HL-60 (cell line): ENCODE data around the gene ARHGAP30.
"Not testable (repeated sequence)": the region's sequence is repeated elsewhere in the genome, so short reads cannot be mapped to it uniquely, and the experiment has no call there.

ENCODE experiments used
- DNase-seq, 2 experiments: peaks; one replicate each; pipeline ENCODE4 v3.0.0-alpha.2; 2010 to 2020; ENCODE audit warnings: low read depth in 1 of 2, low spot score in 1 of 2
- H3K27ac ChIP-seq: fragments of 250-450 bp; sonication (Bioruptor Pico); replicated peaks from 2 replicates; pipeline ENCODE4 v1.5.1; 2020; ENCODE audit warnings: mild to moderate bottlenecking, moderate library complexity
- H3K27me3 ChIP-seq: fragments of 250-450 bp; sonication (Bioruptor Pico); 2 replicates; pipeline ENCODE4 v1.5.1; 2021; ENCODE audit warnings: mild to moderate bottlenecking, moderate library complexity; ENCODE audit not compliant: insufficient read depth, poor library complexity, severe bottlenecking
- H3K4me3 ChIP-seq: replicated peaks from 2 replicates; pipeline ENCODE4 v1.5.1; 2011; ENCODE audit warnings: mild to moderate bottlenecking, control low read depth, low read length; ENCODE audit not compliant: insufficient read depth
- CTCF ChIP-seq: IDR thresholded peaks from one replicate; pipeline ENCODE4 v1.5.1; 2011; ENCODE audit warnings: low read length, control low read depth, inconsistent platforms; ENCODE audit not compliant: insufficient read depth
- GABPA ChIP-seq: IDR thresholded peaks from 2 replicates; pipeline ENCODE4 v1.6.1; 2012; ENCODE audit warnings: low read depth
- POLR2AphosphoS5 ChIP-seq: IDR thresholded peaks from 2 replicates; pipeline ENCODE4 v1.6.1; 2012; ENCODE audit warnings: low read depth
- REST ChIP-seq: IDR thresholded peaks from 2 replicates; pipeline ENCODE4 v1.6.1; 2012; ENCODE audit warnings: low read depth; ENCODE audit not compliant: insufficient replicate concordance
- SPI1 ChIP-seq: IDR thresholded peaks from 2 replicates; pipeline ENCODE4 v1.6.1; 2012; ENCODE audit warnings: low read depth, mild to moderate bottlenecking, borderline replicate concordance

The ARHGAP30 gene

GRCh38 chr1:161019111-161019660 is 50.5 kb downstream of the ARHGAP30 start:
- H3K4me3 ChIP-seq, H3K27me3 ChIP-seq: not testable (repeated sequence)
- peak overlapping the region; percentile 49 for H3K27ac ChIP-seq
- TF ChIP-seq SPI1 = peak; percentile 94
- DNase-seq = peak in 1 of 2 experiments; percentile 46

GRCh38 chr1:161018631-161018930 is 51.1 kb downstream of the ARHGAP30 start:
- TF ChIP-seq SPI1 (no peak), GABPA (no peak), POLR2AphosphoS5 (no peak), CTCF (no peak)
- Histone ChIP-seq H3K27me3 (no peaks in the 10 kb centered on the region), H3K27ac (peak overlapping the region; percentile 49), H3K4me3 (no peak overlapping the region)
- no peak for DNase-seq

GRCh38 chr1:161017756-161018630 is 51.7 kb downstream of the ARHGAP30 start:
- TF ChIP-seq REST (no peak), POLR2AphosphoS5 (no peak), SPI1 (peak; percentile 71; the same call in 1 of the 2 replicates), CTCF (no peak), GABPA (no peak)
- Histone ChIP-seq H3K27me3 (no peaks in the 10 kb centered on the region), H3K27ac (peak overlapping the region; percentile 49), H3K4me3 (no peak overlapping the region)
- DNase-seq = peak in 1 of 2 experiments; percentile 62

- H3K27ac ChIP-seq, DNase-seq, H3K4me3 ChIP-seq, H3K27me3 ChIP-seq: not testable (repeated sequence)
These were observed 52.5 kb downstream of the ARHGAP30 start for GRCh38 chr1:161017181-161017580.

- not testable (repeated sequence) for H3K27me3 ChIP-seq, DNase-seq, H3K27ac ChIP-seq, H3K4me3 ChIP-seq
These were observed 53.0 kb downstream of the ARHGAP30 start for GRCh38 chr1:161016683-161017082.

- Histone ChIP-seq H3K27me3 (no peaks in the 10 kb centered on the region), H3K4me3 (peak overlapping the region; percentile 23), H3K27ac (peak overlapping the region; percentile 79)
- TF ChIP-seq GABPA (peak; percentile 85), SPI1 (peak; percentile 85), REST (no peak), POLR2AphosphoS5 (peak; percentile 98)
- DNase-seq = peak; percentile 90 to 99
These were observed 56.0 kb downstream of the ARHGAP30 start for GRCh38 chr1:161013488-161014230.
